ENCODE measurements around the gene ACP7. TPM values are rescaled to one million over a fixed set of nuclear protein-coding genes. Genes with fewer than 3 reads are reported as not detected.

The ACP7 gene
- total RNA-seq, 1 experiment from 2014 or later: 0.11 TPM

GRCh38 chr19:39127812-39128515, 43.8 kb downstream of the ACP7 start:
- Mint-ChIP-seq H3K4me1 (peaks cover 54% of the 10 kb centered on the region), H3K36me3 (no peaks in the 10 kb centered on the region), H3K9me3 (no peaks in the 10 kb centered on the region), H3K27ac (no peak overlapping the region; the same call in 1 of the 2 replicates), H3K27me3 (ENCODE audit: low read depth) (no peaks in the 10 kb centered on the region), H3K4me3 (no peak overlapping the region)
- ChIA-PET POLR2A (no interaction called here), CTCF (interaction anchor here (1.6 to 2.0 kb wide), 3 partner anchors 13 to 27 kb away, joined by 5 to 13 read pairs (median 8); no protein-coding TSS in a partner anchor)
- DNase-seq (ENCODE audit: low spot score) (no peak), ATAC-seq (no peak)
- no peak for TF ChIP-seq PRRX2 (CRISPR knock-in tag; IDR thresholded peaks at IDR 0.05)
- no peak for TF ChIP-seq CDX4 (CRISPR knock-in tag; IDR thresholded peaks at IDR 0.05; ENCODE audit: borderline replicate concordance)
- no peak for TF ChIP-seq ZNF263 (CRISPR knock-in tag; IDR thresholded peaks at IDR 0.05; ENCODE audit: low read depth)
- no peak for TF ChIP-seq ZNF121 (CRISPR knock-in tag; IDR thresholded peaks at IDR 0.05)
- TF ChIP-seq STAT6 (CRISPR knock-in tag; conservative IDR thresholded peaks at IDR 0.05; ENCODE audit: low read depth): no peak
- no peak for TF ChIP-seq MXD4 (CRISPR knock-in tag; IDR thresholded peaks at IDR 0.05; ENCODE audit: borderline replicate concordance)
- TF ChIP-seq ZNF281 (CRISPR knock-in tag; IDR thresholded peaks at IDR 0.05): no peak
- TF ChIP-seq SP1 (CRISPR knock-in tag; conservative IDR thresholded peaks at IDR 0.05): no peak
- TF ChIP-seq NFYB (CRISPR knock-in tag; conservative IDR thresholded peaks at IDR 0.05; ENCODE audit: low read depth): no peak
- no peak for TF ChIP-seq IRF2 (CRISPR knock-in tag; IDR thresholded peaks at IDR 0.05; ENCODE audit: borderline replicate concordance, low read depth)
- no peak for TF ChIP-seq ZBTB43 (CRISPR knock-in tag; IDR thresholded peaks at IDR 0.05)
- no peak for TF ChIP-seq ZBTB21 (CRISPR knock-in tag; IDR thresholded peaks at IDR 0.05; ENCODE audit: borderline replicate concordance)
- TF ChIP-seq KAT7 (CRISPR knock-in tag; IDR thresholded peaks at IDR 0.05; ENCODE audit: borderline replicate concordance): no peak
- no peak for TF ChIP-seq ZNF219 (CRISPR knock-in tag; IDR thresholded peaks at IDR 0.05; ENCODE audit: borderline replicate concordance)
- TF ChIP-seq TP53 (CRISPR knock-in tag; IDR thresholded peaks at IDR 0.05): no peak

- H3K27me3 Mint-ChIP-seq (ENCODE audit: low read depth): no peaks in the 10 kb centered on the region
- ATAC-seq: no peak
- CTCF ChIA-PET: interaction anchor here (1.1 to 2.0 kb wide), 4 partner anchors 12 to 26 kb away, joined by 3 to 13 read pairs (median 6); no protein-coding TSS in a partner anchor
- H3K4me1 Mint-ChIP-seq: peaks cover 60% of the 10 kb centered on the region
- no peaks in the 10 kb centered on the region for H3K9me3 Mint-ChIP-seq
- POLR2A ChIA-PET: no interaction called here
- no peak overlapping the region for H3K27ac Mint-ChIP-seq
- no peak for DNase-seq (ENCODE audit: low spot score)
- H3K4me3 Mint-ChIP-seq: no peak overlapping the region
- H3K36me3 Mint-ChIP-seq: no peaks in the 10 kb centered on the region
- TF ChIP-seq NFE2L1 (CRISPR knock-in tag; IDR thresholded peaks at IDR 0.05) (no peak), ZNF416 (CRISPR knock-in tag; IDR thresholded peaks at IDR 0.05) (no peak), E2F5 (CRISPR knock-in tag; IDR thresholded peaks at IDR 0.05) (no peak), ELF4 (CRISPR knock-in tag; IDR thresholded peaks at IDR 0.05; ENCODE audit: low read depth) (no peak), AFF4 (CRISPR knock-in tag; IDR thresholded peaks at IDR 0.05; ENCODE audit: borderline replicate concordance) (no peak), OVOL2 (CRISPR knock-in tag; IDR thresholded peaks at IDR 0.05; ENCODE audit: borderline replicate concordance) (no peak), ZNF317 (CRISPR knock-in tag; IDR thresholded peaks at IDR 0.05; ENCODE audit: borderline replicate concordance, low read depth) (no peak)
Measured at GRCh38 chr19:39128516-39129079, 44.4 kb downstream of the ACP7 start.
